ENCODE measurements around the gene MACROD1.

- TF ChIP-seq POLR2A (IDR thresholded peaks at IDR 0.05; ENCODE audit: low read depth, low read length): no peak
- TF ChIP-seq FOS (IDR thresholded peaks at IDR 0.05; ENCODE audit: borderline replicate concordance, insufficient read depth, low read length): no peak
- no peak for TF ChIP-seq CTCF (IDR thresholded peaks at IDR 0.05; ENCODE audit: extremely low read depth in 1 of 2, insufficient read depth in 1 of 2, low read depth in 1 of 2, low read length in 2 of 2)
- TF ChIP-seq MAX (IDR thresholded peaks at IDR 0.05; ENCODE audit: insufficient read depth, insufficient read length): no peak
- no peak for TF ChIP-seq EZH2 (IDR thresholded peaks at IDR 0.05; ENCODE audit: borderline replicate concordance, low read depth, low read length, severe bottlenecking)
- TF ChIP-seq MYC (IDR thresholded peaks at IDR 0.05; ENCODE audit: low read depth, low read length): no peak
Observed at GRCh38 chr11:64110465-64111375, 55.2 kb downstream of the MACROD1 start.

Data from endothelial cell of umbilical vein (primary cell).